ENCODE results near the gene AVP.

DNA sequence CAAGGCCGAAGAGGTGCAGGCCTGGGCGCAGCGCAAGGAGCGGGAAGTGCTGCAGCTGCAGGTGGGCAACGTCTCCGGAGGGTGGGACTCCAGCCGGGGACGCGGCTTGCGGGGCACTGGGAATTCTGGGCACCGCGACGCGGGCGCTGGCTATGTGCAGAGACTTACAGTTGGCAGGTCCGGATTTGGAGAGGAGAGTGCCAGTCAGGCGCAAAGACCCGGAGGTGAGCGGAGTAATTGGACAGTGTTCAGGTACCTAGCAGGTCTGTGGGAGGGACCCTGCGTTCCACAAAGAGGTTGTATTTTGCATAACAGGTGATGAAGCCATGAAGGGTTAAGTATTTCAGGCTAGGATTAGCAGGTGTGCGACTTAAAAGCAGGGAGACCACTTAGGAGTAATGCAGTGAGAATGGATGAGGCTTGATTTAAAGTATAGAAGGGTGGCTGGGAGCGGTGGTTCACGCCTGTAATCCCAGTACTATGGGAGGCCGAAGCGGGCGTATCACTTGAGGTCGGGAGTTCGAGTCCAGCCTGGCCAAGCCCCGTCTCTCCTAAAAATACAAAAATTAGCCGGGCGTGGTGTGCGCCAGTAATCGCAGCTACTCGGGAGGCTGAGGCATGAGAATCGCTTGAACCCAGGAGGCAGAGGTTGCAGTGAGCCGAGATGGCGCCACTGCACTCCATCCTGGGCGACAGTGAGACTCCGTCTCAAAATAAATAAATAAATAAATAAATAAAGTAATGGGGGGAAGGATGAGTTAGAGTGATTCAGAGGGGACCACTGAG, 37.7 kb downstream of the AVP start:
- TF ChIP-seq, protein P1, sequence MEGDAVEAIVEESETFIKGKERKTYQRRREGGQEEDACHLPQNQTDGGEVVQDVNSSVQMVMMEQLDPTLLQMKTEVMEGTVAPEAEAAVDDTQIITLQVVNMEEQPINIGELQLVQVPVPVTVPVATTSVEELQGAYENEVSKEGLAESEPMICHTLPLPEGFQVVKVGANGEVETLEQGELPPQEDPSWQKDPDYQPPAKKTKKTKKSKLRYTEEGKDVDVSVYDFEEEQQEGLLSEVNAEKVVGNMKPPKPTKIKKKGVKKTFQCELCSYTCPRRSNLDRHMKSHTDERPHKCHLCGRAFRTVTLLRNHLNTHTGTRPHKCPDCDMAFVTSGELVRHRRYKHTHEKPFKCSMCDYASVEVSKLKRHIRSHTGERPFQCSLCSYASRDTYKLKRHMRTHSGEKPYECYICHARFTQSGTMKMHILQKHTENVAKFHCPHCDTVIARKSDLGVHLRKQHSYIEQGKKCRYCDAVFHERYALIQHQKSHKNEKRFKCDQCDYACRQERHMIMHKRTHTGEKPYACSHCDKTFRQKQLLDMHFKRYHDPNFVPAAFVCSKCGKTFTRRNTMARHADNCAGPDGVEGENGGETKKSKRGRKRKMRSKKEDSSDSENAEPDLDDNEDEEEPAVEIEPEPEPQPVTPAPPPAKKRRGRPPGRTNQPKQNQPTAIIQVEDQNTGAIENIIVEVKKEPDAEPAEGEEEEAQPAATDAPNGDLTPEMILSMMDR (IDR thresholded peaks at IDR 0.05): no peak
- TF ChIP-seq POLR2A (IDR thresholded peaks at IDR 0.05) (no peak), POLR2AphosphoS5 (IDR thresholded peaks at IDR 0.05) (no peak)

Measured in prostate gland (tissue), 2 donors.